Neural cell (in vitro differentiated cells): ENCODE measurements around the gene GOLGA8N. TPM values are rescaled to one million over a fixed set of nuclear protein-coding genes. Genes with fewer than 3 reads are reported as not detected.
A peak's percentile ranks its signal among the peaks of the same experiment; 100 is the strongest.
"Not testable (repeated sequence)": the region's sequence is repeated elsewhere in the genome, so short reads cannot be mapped to it uniquely, and the experiment has no call there.

Experiments used
- H2AFZ ChIP-seq: fragments of 200-600, 300-800 bp; sonication (generic), shearing (Covaris generic); 2 replicates; pipeline ENCODE4 v1.6.0; 2014; ENCODE audit warnings: low read depth, mild to moderate bottlenecking, antibody characterized with exemption, low read length, moderate library complexity
- H3F3A ChIP-seq: fragments of 200-600 bp; shearing (Covaris generic); 2 replicates; pipeline ENCODE4 v1.6.1; 2016; ENCODE audit warnings: mild to moderate bottlenecking, moderate library complexity, mixed read lengths, antibody characterized with exemption, low read length; ENCODE audit not compliant: insufficient read depth, poor library complexity, severe bottlenecking
- H3K27ac ChIP-seq: fragments of 200-600, 300-800 bp; sonication (generic), shearing (Covaris generic); 2 replicates; pipeline ENCODE4 v1.5.1; 2014; ENCODE audit warnings: mild to moderate bottlenecking, low read length, moderate library complexity
- H3K27me3 ChIP-seq: fragments of 300-800, 200-600 bp; sonication (generic), shearing (Covaris generic); 2 replicates; pipeline ENCODE4 v1.6.0; 2014; ENCODE audit warnings: mild to moderate bottlenecking, low read depth, low read length, moderate library complexity; ENCODE audit not compliant: insufficient read depth
- H3K36me3 ChIP-seq: fragments of 300-800, 200-600 bp; sonication (generic), shearing (Covaris generic); 2 replicates; pipeline ENCODE4 v1.5.1; 2014; ENCODE audit warnings: mild to moderate bottlenecking, antibody characterized with exemption, low read length, moderate library complexity; ENCODE audit not compliant: insufficient read depth
- H3K4me2 ChIP-seq: fragments of 300-800, 200-600 bp; sonication (generic), shearing (Covaris generic); 2 replicates; pipeline ENCODE4 v1.6.0; 2014; ENCODE audit warnings: mild to moderate bottlenecking, low read length
- H3K4me3 ChIP-seq: fragments of 300-800, 200-600 bp; sonication (generic), shearing (Covaris generic); 2 replicates; pipeline ENCODE4 v1.5.1; 2014; ENCODE audit warnings: mild to moderate bottlenecking, low read length, moderate library complexity
- H3K79me2 ChIP-seq: fragments of 200-600 bp; shearing (Covaris generic); replicated peaks from 2 replicates; pipeline ENCODE4 v1.6.0; 2014; ENCODE audit warnings: mild to moderate bottlenecking, low read length, moderate library complexity; ENCODE audit not compliant: insufficient read depth
- H3K9ac ChIP-seq: fragments of 300-800, 200-600 bp; sonication (generic), shearing (Covaris generic); 2 replicates; pipeline ENCODE4 v1.6.1; 2016; ENCODE audit warnings: mild to moderate bottlenecking, low read length, mixed read lengths
- H3K9me2 ChIP-seq: fragments of 200-600 bp; shearing (Covaris generic); 2 replicates; pipeline ENCODE4 v1.6.1; 2016; ENCODE audit warnings: mild to moderate bottlenecking, low read length, mixed read lengths; ENCODE audit not compliant: insufficient read depth
- H3K9me3 ChIP-seq: fragments of 200-600, 300-800 bp; sonication (generic), shearing (Covaris generic); 2 replicates; pipeline ENCODE4 v1.6.1; 2016; ENCODE audit warnings: mild to moderate bottlenecking, mixed run types, low read length, moderate library complexity, mixed read lengths
- H4K20me1 ChIP-seq: fragments of 200-600 bp; shearing (Covaris generic); 2 replicates; pipeline ENCODE4 v1.6.1; 2016; ENCODE audit warnings: mild to moderate bottlenecking, mixed run types; ENCODE audit not compliant: insufficient read depth
- EP300 ChIP-seq: fragments of 450-650 bp; conservative IDR thresholded peaks from 2 replicates; pipeline ENCODE4 v1.6.1; 2014; ENCODE audit warnings: antibody characterized with exemption, mild to moderate bottlenecking, moderate library complexity; ENCODE audit not compliant: poor library complexity, severe bottlenecking
- MXI1 ChIP-seq: fragments of 450-650 bp; conservative IDR thresholded peaks from 2 replicates; pipeline ENCODE4 v1.6.1; 2014; ENCODE audit warnings: antibody characterized with exemption, mild to moderate bottlenecking; ENCODE audit not compliant: poor library complexity, severe bottlenecking
- POLR2AphosphoS5 ChIP-seq: IDR thresholded peaks from 2 replicates; pipeline ENCODE4 v1.6.1; 2012
- RAD21 ChIP-seq: fragments of 450-650 bp; conservative IDR thresholded peaks from 2 replicates; pipeline ENCODE4 v1.6.1; 2014; ENCODE audit warnings: antibody characterized with exemption, mild to moderate bottlenecking, moderate library complexity
- REST ChIP-seq: IDR thresholded peaks from 2 replicates; pipeline ENCODE4 v1.6.1; 2012; ENCODE audit warnings: borderline replicate concordance
- SMC3 ChIP-seq: fragments of 450-650 bp; conservative IDR thresholded peaks from 2 replicates; pipeline ENCODE4 v1.6.1; 2014; ENCODE audit warnings: antibody characterized with exemption, mild to moderate bottlenecking, moderate library complexity; ENCODE audit not compliant: poor library complexity
- TAF1 ChIP-seq: IDR thresholded peaks from 2 replicates; pipeline ENCODE4 v1.6.1; 2012; ENCODE audit warnings: low read depth
- polyA plus RNA-seq: library from polyadenylated mRNA; depleted of rRNA; stranded (reverse); fragments of >200 nt; gene quantifications from 2 replicates; pipeline ENCODE4 v1.2.3, GENCODE V29; 2014
- TF ChIP-seq, protein P1 (sequence below): fragments of 450-650 bp; IDR thresholded peaks from 2 replicates; pipeline ENCODE4 v1.5.1; 2014; ENCODE audit warnings: antibody characterized with exemption, mild to moderate bottlenecking, moderate library complexity; ENCODE audit not compliant: poor library complexity, severe bottlenecking

GOLGA8N gene
- polyA plus RNA-seq, 1 donor from 2014 or later, result 0.61 TPM

GRCh38 chr15:32615051-32615870 is 22.0 kb downstream of the GOLGA8N start, which contains the start of gene ARHGAP11A:
ARHGAP11A (plus strand) TSS chr15:32615504; CDS start chr15:32616212, 708 bp downstream.
- H2AFZ ChIP-seq, H3K9me2 ChIP-seq, H3F3A ChIP-seq, H3K79me2 ChIP-seq, H4K20me1 ChIP-seq, H3K9me3 ChIP-seq, H3K36me3 ChIP-seq, H3K27me3 ChIP-seq: not testable (repeated sequence)
- Histone ChIP-seq H3K4me2 (peak within 1 kb of the TSS; percentile 44), H3K9ac (peak within 1 kb of the TSS; percentile 61), H3K27ac (peak within 1 kb of the TSS; percentile 66), H3K4me3 (peak within 1 kb of the TSS; percentile 64)
- TF ChIP-seq MXI1 (peak; percentile 73), POLR2AphosphoS5 (peak; percentile 13)

GRCh38 chr15:32615871-32616426 is 22.7 kb downstream of the GOLGA8N start:
- peak overlapping the region; percentile 64 for H3K4me3 ChIP-seq
- not testable (repeated sequence) for H3K9me3 ChIP-seq, H4K20me1 ChIP-seq, H3K27me3 ChIP-seq, H3F3A ChIP-seq, H3K27ac ChIP-seq, H3K79me2 ChIP-seq, H3K9ac ChIP-seq, H2AFZ ChIP-seq, H3K36me3 ChIP-seq, H3K9me2 ChIP-seq
- peak overlapping the region; percentile 44 for H3K4me2 ChIP-seq

- no peaks in the 10 kb centered on the region for H3F3A ChIP-seq
- no peak for TF ChIP-seq TAF1
- no peak for TF ChIP-seq EP300
- TF ChIP-seq, protein P1, sequence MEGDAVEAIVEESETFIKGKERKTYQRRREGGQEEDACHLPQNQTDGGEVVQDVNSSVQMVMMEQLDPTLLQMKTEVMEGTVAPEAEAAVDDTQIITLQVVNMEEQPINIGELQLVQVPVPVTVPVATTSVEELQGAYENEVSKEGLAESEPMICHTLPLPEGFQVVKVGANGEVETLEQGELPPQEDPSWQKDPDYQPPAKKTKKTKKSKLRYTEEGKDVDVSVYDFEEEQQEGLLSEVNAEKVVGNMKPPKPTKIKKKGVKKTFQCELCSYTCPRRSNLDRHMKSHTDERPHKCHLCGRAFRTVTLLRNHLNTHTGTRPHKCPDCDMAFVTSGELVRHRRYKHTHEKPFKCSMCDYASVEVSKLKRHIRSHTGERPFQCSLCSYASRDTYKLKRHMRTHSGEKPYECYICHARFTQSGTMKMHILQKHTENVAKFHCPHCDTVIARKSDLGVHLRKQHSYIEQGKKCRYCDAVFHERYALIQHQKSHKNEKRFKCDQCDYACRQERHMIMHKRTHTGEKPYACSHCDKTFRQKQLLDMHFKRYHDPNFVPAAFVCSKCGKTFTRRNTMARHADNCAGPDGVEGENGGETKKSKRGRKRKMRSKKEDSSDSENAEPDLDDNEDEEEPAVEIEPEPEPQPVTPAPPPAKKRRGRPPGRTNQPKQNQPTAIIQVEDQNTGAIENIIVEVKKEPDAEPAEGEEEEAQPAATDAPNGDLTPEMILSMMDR, result no peak
- no peak for TF ChIP-seq POLR2AphosphoS5
- H4K20me1 ChIP-seq, result no peaks in the 10 kb centered on the region
- H3K27ac ChIP-seq, result no peak overlapping the region
- H3K9me3 ChIP-seq, result no peaks in the 10 kb centered on the region
- no peak overlapping the region for H2AFZ ChIP-seq
- H3K79me2 ChIP-seq, result no peaks in the 10 kb centered on the region
- H3K36me3 ChIP-seq, result no peaks in the 10 kb centered on the region
- no peaks in the 10 kb centered on the region for H3K9me2 ChIP-seq
- H3K9ac ChIP-seq, result no peak overlapping the region
- no peaks in the 10 kb centered on the region for H3K27me3 ChIP-seq
- no peak overlapping the region for H3K4me2 ChIP-seq
- H3K4me3 ChIP-seq, result no peak overlapping the region
Observed at GRCh38 chr15:32636410-32636809, 43.2 kb downstream of the GOLGA8N start.

DNA sequence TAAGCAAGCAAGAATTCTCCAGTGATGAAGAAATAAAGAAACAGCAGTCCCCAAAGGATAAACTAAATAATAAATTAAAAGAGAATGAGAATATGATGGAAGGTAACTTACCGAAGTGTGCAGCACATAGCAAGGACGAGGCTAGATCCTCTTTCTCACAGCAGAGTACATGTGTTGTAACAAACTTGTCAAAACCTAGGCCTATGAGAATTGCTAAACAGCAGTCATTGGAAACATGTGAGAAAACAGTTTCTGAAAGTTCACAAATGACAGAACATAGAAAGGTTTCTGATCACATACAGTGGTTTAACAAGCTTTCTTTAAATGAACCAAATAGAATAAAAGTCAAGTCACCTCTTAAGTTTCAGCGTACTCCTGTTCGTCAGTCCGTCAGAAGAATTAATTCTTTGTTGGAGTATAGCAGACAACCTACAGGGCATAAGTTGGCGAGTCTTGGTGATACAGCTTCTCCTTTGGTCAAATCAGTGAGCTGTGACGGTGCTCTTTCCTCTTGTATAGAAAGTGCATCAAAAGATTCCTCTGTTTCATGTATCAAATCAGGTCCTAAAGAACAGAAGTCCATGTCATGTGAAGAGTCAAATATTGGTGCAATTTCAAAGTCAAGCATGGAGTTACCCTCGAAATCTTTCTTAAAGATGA is 43.8 kb downstream of the GOLGA8N start:
- Histone ChIP-seq H3K9ac (no peak overlapping the region), H3K36me3 (no peaks in the 10 kb centered on the region), H3K27ac (no peak overlapping the region), H3K9me2 (no peaks in the 10 kb centered on the region), H3K9me3 (no peaks in the 10 kb centered on the region), H3K27me3 (no peaks in the 10 kb centered on the region), H3F3A (no peaks in the 10 kb centered on the region), H3K4me3 (no peak overlapping the region), H4K20me1 (no peaks in the 10 kb centered on the region), H3K79me2 (no peaks in the 10 kb centered on the region), H2AFZ (no peak overlapping the region), H3K4me2 (no peak overlapping the region)
- TF ChIP-seq, protein P1, result no peak
- no peak for TF ChIP-seq REST
- TF ChIP-seq TAF1, result no peak
- no peak for TF ChIP-seq POLR2AphosphoS5
- no peak for TF ChIP-seq SMC3
- no peak for TF ChIP-seq RAD21
- TF ChIP-seq MXI1, result no peak
- no peak for TF ChIP-seq EP300
